Kidney (tissue), 14 donors: Measurements from ENCODE around the gene TGIF1. TPM values are rescaled to one million over a fixed set of nuclear protein-coding genes. Genes with fewer than 3 reads are reported as not detected.
"Not testable (repeated sequence)": the region's sequence is repeated elsewhere in the genome, so short reads cannot be mapped to it uniquely, and the experiment has no call there.

Source experiments
- DNase-seq, 5 donors: peaks; one replicate each; pipeline ENCODE4 v3.0.0-alpha.2; 2013 to 2020
- FAIRE-seq: peaks from 2 replicates; lab custom pipeline; 2012; peaks lifted over from hg19 to GRCh38; lab: Jason Lieb, UNC
- H3K27ac ChIP-seq, 2 donors: one replicate each; pipeline ENCODE4 v1.7.0; 2013; ENCODE audit warnings: low read depth in 2 of 2, low read length in 2 of 2, inconsistent platforms in 1 of 2
- H3K27me3 ChIP-seq: one replicate; pipeline ENCODE4 v1.7.1; 2013; ENCODE audit warnings: low read length, inconsistent platforms; ENCODE audit not compliant: control insufficient read depth, insufficient read depth
- H3K36me3 ChIP-seq, 3 donors: one replicate each; pipeline versions ENCODE4 v1.7.0 to v1.7.1; 2013; ENCODE audit warnings: low read length in 3 of 3, control low read depth in 1 of 3, inconsistent platforms in 1 of 3; ENCODE audit not compliant: insufficient read depth in 3 of 3, control insufficient read depth in 2 of 3
- H3K4me1 ChIP-seq, 3 donors: one replicate each; pipeline versions ENCODE4 v1.7.0 to v1.7.1; 2013; ENCODE audit warnings: low read length in 3 of 3, inconsistent platforms in 1 of 3, low read depth in 1 of 3; ENCODE audit not compliant: control insufficient read depth in 2 of 3, insufficient read depth in 2 of 3
- H3K4me3 ChIP-seq, 3 donors: one replicate each; pipeline versions ENCODE4 v1.7.0 to v1.8.1; 2013; ENCODE audit warnings: low read length in 3 of 3, control low read depth in 1 of 3, inconsistent platforms in 1 of 3
- H3K9ac ChIP-seq, 3 donors: one replicate each; pipeline versions ENCODE4 v1.7.0 to v1.7.1; 2013; ENCODE audit warnings: low read length in 3 of 3, control low read depth in 1 of 3, inconsistent platforms in 1 of 3
- H3K9me3 ChIP-seq, 3 donors: one replicate each; pipeline versions ENCODE4 v1.7.0 to v1.7.1; 2013; ENCODE audit warnings: low read length in 3 of 3, control low read depth in 1 of 3, inconsistent platforms in 1 of 3; ENCODE audit not compliant: control insufficient read depth in 2 of 3, insufficient read depth in 1 of 3
- intact Hi-C: fragments of 100-400 bp; cut with DNase I; formaldehyde crosslinking; loops from one replicate; pipeline ENCODE4 v1.11.1; 2022
- polyA plus RNA-seq: library from polyadenylated mRNA; stranded (reverse); fragments of 350-450 nt; fragmentation: Illumina TruSeq; extraction: RNeasy Lipid Tissue Mini Kit (QIAGEN cat#74804); gene quantifications from one replicate; pipeline ENCODE4 v1.2.3, GENCODE V29; 2014; ENCODE audit warnings: low read depth, low replicate concordance; ENCODE audit not compliant: insufficient read depth
- total RNA-seq: library from RNA; stranded (reverse); fragmentation: NEBNext Ultra II Directional; extraction: Animal tissue kit (Norgen Biotek cat#: 25700); gene quantifications from one replicate; pipeline ENCODE4 v1.2.1, GENCODE V29; 2021
- TF ChIP-seq, protein P1 (sequence below): IDR thresholded peaks from 3 replicates; pipeline ENCODE4 v1.5.1; 2012; ENCODE audit warnings: mild to moderate bottlenecking, moderate library complexity, borderline replicate concordance; ENCODE audit not compliant: insufficient read depth; ENCODE audit errors: extremely low read depth
- donor health status: control.
- donor health status: control.
- donor health status: control.
- donor health status: control.
- donor health status: control.
- donor health status: DM: yes; HTN: yes; CAD: no.
- donor health status: Normal renal cell carcinoma (clear cell type).

The TGIF1 gene
- total and polyA plus RNA-seq, 2 donors from 2014 or later, result 38.5 to 93.8 TPM

DNA sequence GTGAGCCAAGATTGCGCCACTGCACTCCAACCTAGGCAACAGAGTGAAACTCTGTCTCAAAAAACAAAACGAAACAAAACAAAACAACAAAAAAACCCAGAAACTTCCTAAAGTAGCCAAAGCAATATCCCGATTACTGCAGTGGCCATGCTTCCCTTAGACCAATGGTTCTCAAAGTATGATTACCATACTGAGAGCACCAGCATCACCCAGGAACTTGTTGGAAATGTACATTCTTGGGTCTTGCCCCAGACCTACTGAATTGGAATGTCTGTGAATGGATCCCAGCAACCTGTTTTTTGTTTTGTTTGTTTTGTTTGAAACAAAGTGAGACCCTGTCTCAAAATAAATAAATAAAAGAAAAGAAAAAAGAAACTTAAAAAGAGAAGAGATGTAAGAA lies 41.9 kb upstream of the TGIF1 start:
- no peak overlapping the region for H3K9ac ChIP-seq
- H3K4me1 ChIP-seq, result no peaks in the 10 kb centered on the region
- no peak overlapping the region for H3K27ac ChIP-seq
- no peaks in the 10 kb centered on the region for H3K27me3 ChIP-seq
- no peak overlapping the region for H3K4me3 ChIP-seq
- no peak for DNase-seq
- no peaks in the 10 kb centered on the region for H3K36me3 ChIP-seq
- TF ChIP-seq, protein P1, sequence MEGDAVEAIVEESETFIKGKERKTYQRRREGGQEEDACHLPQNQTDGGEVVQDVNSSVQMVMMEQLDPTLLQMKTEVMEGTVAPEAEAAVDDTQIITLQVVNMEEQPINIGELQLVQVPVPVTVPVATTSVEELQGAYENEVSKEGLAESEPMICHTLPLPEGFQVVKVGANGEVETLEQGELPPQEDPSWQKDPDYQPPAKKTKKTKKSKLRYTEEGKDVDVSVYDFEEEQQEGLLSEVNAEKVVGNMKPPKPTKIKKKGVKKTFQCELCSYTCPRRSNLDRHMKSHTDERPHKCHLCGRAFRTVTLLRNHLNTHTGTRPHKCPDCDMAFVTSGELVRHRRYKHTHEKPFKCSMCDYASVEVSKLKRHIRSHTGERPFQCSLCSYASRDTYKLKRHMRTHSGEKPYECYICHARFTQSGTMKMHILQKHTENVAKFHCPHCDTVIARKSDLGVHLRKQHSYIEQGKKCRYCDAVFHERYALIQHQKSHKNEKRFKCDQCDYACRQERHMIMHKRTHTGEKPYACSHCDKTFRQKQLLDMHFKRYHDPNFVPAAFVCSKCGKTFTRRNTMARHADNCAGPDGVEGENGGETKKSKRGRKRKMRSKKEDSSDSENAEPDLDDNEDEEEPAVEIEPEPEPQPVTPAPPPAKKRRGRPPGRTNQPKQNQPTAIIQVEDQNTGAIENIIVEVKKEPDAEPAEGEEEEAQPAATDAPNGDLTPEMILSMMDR, result no peak
- no peaks in the 10 kb centered on the region for H3K9me3 ChIP-seq
- no peak for FAIRE-seq
- intact Hi-C loops, result no loop called here

- FAIRE-seq (no peak), DNase-seq (no peak)
- intact Hi-C loops, result no loop called here
- H3K9ac ChIP-seq, result no peak overlapping the region
- H3K4me3 ChIP-seq, result no peak overlapping the region
- no peaks in the 10 kb centered on the region for H3K4me1 ChIP-seq
- no peaks in the 10 kb centered on the region for H3K36me3 ChIP-seq
- H3K27ac ChIP-seq, result no peak overlapping the region
- no peaks in the 10 kb centered on the region for H3K27me3 ChIP-seq
- TF ChIP-seq, protein P1, result no peak
- H3K9me3 ChIP-seq, result no peaks in the 10 kb centered on the region
Measured at GRCh38 chr18:3409811-3410210, 40.2 kb upstream of the TGIF1 start.

DNA sequence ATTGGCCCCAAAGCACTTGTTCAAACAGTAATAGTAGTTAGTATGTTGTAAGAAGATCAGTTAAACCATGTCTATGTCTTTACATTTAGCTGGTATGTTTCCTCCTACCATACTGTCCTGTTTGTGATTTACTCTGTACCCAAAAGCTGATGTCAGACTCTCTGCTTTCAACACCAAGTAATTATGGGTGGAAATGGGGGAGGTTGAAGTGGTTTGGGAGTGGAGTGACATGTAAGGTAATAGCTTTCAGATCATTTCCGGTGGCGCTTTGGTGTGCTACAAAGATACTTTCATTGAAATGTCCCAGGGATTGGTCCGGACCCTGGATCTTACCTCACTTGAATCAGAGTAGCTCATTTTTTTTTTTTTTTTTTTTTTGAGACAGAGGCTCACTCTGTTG lies 39.7 kb upstream of the TGIF1 start:
- H3K36me3 ChIP-seq, result no peaks in the 10 kb centered on the region
- DNase-seq, result no peak
- no peak overlapping the region for H3K27ac ChIP-seq
- TF ChIP-seq, protein P1, result no peak
- FAIRE-seq, result no peak
- intact Hi-C loops, result no loop called here
- H3K4me3 ChIP-seq, result no peak overlapping the region
- H3K4me1 ChIP-seq, result no peaks in the 10 kb centered on the region
- H3K9ac ChIP-seq, result no peak overlapping the region
- H3K27me3 ChIP-seq, result no peaks in the 10 kb centered on the region
- no peaks in the 10 kb centered on the region for H3K9me3 ChIP-seq

DNA sequence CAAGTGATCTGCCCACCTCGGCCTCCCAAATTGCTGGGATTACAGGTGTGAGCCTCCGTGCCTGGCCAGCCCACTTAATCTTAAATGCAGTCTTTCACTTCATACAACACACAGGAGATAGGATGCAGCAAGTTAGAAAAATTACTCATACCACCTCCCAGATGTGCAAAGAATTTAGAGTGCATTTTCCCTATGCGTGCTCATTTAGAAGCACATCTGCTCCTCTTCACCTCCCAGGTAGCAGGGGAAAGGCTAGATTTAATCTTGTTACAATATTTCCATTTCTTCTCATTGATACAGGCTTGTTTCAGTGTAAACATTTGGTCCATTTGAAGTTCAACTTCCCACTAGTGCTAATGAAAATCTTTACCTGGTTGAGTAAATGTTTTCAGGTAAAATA lies 39.1 kb upstream of the TGIF1 start:
- H3K9me3 ChIP-seq, H3K9ac ChIP-seq, FAIRE-seq, DNase-seq, H3K4me1 ChIP-seq, H3K27ac ChIP-seq, H3K4me3 ChIP-seq, H3K27me3 ChIP-seq, intact Hi-C loops, H3K36me3 ChIP-seq: not testable (repeated sequence)
